GF-D8 (cell line): ENCODE results near the gene B4GALNT2.
A peak's percentile ranks its signal among the peaks of the same experiment; 100 is the strongest.

ENCODE experiments used
- DNase-seq: peaks from one replicate; lab custom pipeline; 2025; lab: John Stamatoyannopoulos, UW

Gene B4GALNT2

DNA sequence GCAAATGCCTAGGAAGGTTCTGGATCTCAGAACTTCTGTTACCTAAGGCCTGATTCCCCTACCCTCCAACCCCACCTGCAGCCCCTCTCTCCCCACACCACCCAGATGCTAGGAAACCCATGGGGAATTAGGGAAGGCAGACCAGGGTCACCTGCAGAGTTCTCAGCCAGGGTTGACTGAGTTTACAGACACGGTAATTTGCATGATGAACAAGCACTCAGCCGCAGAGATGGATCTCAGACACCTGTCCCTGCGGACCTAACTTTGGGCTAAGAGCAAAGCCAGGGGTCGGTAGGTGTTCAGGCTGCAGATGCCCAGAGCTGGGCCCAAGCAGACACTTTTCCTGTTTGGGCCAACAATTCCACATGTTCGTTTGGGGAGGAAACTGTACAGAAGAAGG lies 80.8 kb downstream of the B4GALNT2 start:
- no peak for DNase-seq

DNA sequence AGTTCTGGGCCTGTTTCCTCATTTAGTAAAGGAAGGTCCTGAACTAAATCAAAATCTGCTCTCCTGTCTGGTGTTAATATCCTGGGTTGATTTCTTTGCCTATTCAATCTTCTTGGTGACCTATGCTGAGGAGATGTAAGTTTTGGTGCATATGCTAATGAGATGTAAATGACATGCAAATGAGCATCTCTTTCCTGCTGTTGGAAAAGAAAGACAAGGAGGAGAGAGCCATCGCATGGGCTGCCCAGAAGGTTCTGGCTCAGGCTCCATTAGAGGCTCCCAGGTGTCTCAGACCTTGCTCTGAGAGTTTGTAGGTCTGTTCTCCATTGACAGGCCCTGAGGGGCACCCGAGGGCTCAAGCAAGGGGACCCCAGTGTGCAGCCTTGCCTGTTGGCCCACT lies 81.3 kb downstream of the B4GALNT2 start:
- DNase-seq: no peak

GRCh38 chr17:49214676-49215360 lies 82.2 kb downstream of the B4GALNT2 start:
- DNase-seq: no peak

DNA sequence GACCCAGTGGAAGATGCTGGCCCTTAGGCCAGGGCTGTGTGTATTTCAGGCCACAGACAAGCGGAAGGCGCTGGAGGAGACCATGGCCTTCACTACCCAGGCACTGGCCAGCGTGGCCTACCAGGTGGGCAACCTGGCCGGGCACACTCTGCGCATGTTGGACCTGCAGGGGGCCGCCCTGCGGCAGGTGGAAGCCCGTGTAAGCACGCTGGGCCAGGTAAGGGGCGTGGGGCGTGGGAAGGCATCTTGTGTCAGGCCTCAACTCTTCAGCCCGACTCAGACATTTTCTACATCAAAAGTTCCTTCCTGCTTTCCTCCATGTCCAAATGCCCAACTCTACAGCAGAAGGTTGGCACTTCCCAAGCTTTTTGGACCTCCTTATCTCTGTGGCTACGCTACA lies 83.9 kb downstream of the B4GALNT2 start:
- no peak for DNase-seq

DNA sequence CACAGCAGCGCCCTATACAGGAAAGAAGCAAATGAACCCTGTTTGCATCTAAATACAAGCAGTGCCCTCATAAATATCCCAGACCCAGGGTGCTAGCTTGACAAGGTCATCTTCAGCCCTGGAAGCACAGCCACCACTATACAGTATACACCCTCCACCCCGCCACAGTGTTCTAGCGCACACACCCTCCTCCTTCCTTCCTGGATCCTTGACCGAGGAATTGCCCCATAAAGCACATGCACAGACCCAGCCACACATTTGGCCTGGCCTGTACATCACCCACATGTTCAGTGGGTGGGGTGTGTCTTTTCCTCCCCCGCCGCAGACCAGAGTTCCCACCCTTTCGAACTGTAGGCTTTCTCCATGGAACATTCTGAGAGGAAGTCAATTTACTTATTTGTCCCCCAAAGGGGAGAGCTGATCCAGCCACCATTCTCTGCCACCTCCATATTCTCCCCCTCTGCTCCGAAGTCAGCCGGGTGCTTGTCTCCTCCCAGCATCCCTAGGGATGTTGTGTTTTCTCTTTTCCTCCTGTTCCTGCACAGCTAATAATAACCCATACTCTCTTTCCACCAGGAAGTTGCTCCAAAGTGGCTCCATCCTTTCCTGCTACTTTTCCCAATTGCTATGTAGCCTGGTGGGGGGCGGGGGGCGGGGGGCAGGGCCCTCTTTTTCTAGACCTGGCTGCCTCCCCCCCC lies 84.5 kb downstream of the B4GALNT2 start:
- peak; percentile 69 for DNase-seq

- DNase-seq: peak; percentile 71
Observed at GRCh38 chr17:49217651-49218413, 85.3 kb downstream of the B4GALNT2 start.

- DNase-seq: no peak
Observed at GRCh38 chr17:49218941-49219913, 86.7 kb downstream of the B4GALNT2 start.

GRCh38 chr17:49219987-49220386 lies 87.4 kb downstream of the B4GALNT2 start:
- DNase-seq: no peak

DNA sequence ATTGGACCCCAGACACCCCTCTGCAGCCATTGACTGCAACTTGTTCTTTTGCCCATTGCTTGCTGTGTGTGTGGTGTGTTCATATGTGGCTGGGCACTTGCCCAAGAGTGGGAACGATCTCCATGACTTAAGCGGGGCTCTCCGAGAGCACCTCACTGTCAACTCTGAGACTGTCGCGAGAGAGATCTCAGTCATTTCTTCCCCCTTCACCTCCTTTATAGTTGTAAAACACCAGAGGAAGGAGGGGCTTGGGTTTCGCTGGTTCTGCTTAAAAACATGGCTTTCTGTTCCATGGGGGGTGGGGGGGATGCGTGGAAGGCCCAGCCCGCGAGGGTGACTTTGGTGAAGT lies 90.6 kb downstream of the B4GALNT2 start:
- DNase-seq: no peak

DNA sequence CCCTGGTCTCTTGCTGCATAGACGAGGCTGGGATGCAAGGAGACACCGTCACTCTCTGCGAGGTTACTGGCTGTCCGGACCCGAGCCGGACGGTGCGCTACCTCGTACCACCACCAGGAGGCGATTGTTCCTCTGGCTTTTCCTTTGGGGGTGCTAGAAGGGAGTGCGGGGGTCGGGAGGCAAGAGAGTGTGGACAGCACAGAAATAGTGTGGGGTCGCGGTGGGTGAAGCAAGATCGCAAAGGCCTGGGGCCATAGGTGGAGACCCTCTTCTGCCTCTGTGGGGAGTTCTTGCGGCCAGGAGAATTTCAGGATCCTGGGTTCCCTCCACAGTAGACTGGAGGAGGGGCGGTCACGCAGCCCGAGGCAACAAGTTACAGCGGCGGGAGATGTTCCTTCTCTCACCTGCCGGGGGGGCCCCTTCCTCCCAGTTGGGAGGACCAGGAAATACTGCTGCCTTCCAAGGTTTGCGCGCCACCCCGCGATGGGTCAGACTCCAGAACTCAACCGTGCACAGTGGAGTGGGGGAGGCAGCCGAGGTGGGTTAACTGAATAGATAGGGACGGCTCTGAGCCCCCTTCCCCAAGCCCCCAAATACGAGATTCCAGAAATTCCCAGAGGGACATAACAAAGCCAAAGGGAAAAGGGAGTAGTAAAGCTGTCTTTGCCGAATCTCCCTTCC lies 91.1 kb downstream of the B4GALNT2 start:
- DNase-seq: no peak

- no peak for DNase-seq
Observed at GRCh38 chr17:49224198-49224996, 91.8 kb downstream of the B4GALNT2 start.

DNA sequence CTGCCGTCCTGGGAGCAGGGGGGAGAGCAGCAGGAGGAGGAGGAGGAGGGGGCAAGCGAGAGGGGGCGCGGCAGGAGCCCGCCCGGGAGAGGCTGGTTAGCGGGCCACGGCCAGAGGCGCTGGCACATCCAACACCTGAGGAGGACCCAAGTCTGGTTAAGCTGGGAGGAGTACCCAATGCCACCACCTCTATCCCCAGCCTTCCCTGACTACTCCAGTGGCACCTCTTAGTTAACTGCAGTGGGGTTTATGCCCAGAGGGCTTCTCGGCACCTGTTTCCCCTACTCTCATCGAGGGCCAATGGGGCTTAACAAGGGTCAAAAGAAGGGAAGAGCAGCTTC lies 92.4 kb downstream of the B4GALNT2 start:
- DNase-seq: no peak

DNA sequence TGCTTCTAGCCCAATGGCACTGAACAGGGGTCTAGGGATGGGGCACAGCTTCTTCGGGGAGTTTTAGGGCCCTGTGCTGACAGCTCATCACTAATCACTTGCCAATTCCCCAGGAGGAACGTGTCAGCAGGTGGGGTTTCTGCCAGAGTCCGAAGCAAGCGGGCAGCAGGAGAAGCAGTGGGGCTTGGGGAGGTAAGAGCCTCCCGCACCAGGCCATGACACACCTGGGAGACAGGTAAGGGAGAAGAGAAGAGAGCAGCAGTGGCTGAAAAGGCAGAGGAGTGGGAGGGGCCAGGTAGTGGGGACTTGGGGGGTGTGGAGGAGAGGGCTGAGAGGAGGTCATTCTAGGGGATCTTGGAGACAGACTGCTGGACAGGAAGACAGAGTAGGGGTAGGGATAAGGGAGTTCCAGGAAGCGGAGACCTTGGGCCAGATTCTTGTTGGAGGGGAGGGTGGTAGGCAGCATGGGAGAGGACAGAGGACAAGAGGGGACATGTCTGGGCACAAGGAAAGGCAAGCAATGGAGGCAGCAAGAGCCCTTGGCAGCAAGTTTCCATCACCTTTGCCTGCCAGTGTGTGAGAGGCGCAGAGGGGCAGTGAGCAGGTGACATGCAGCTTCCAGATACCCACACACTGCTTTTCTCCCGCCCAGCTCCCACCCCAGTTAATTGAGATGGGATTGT lies 93.1 kb downstream of the B4GALNT2 start:
- no peak for DNase-seq
